Mesothelial cell of epicardium (in vitro differentiated cells): ENCODE results near the gene TMEM238. TPM values are rescaled to one million over a fixed set of nuclear protein-coding genes. Genes with fewer than 3 reads are reported as not detected.

Experiments
- DNase-seq, 2 experiments: peaks; one replicate each; pipeline ENCODE4 v3.0.0; 2021; ENCODE audit warnings: low spot score in 2 of 2; ENCODE audit not compliant: unreplicated experiment in 2 of 2
- H3K27ac Mint-ChIP-seq: 2 replicates; pipeline ENCODE4 v1.8.0; 2021; ENCODE audit warnings: mixed read lengths
- H3K27me3 Mint-ChIP-seq: 2 replicates; pipeline ENCODE4 v1.8.0; 2021; ENCODE audit warnings: low read depth, mixed read lengths
- H3K36me3 Mint-ChIP-seq: 2 replicates; pipeline ENCODE4 v1.8.0; 2021; ENCODE audit warnings: mixed read lengths
- H3K4me1 Mint-ChIP-seq: 2 replicates; pipeline ENCODE4 v1.8.0; 2021; ENCODE audit warnings: mixed read lengths
- H3K4me3 Mint-ChIP-seq: 2 replicates; pipeline ENCODE4 v1.8.0; 2021; ENCODE audit warnings: mild to moderate bottlenecking, moderate library complexity, mixed read lengths
- H3K9me3 Mint-ChIP-seq: 2 replicates; pipeline ENCODE4 v1.8.0; 2021; ENCODE audit warnings: mixed read lengths
- total RNA-seq: library from RNA; stranded (reverse); gene quantifications from 3 replicates; pipeline ENCODE4 v1.2.1, GENCODE V29; 2021
- TF ChIP-seq, protein P1 (sequence below): fragments of 200-600 bp; sonication (generic); IDR thresholded peaks from one replicate; pipeline ENCODE4 v1.5.0; 2021; ENCODE audit warnings: antibody characterized with exemption; ENCODE audit not compliant: unreplicated experiment

The TMEM238 gene
- total RNA-seq, 1 donor from 2014 or later, result 2.3 TPM

DNA sequence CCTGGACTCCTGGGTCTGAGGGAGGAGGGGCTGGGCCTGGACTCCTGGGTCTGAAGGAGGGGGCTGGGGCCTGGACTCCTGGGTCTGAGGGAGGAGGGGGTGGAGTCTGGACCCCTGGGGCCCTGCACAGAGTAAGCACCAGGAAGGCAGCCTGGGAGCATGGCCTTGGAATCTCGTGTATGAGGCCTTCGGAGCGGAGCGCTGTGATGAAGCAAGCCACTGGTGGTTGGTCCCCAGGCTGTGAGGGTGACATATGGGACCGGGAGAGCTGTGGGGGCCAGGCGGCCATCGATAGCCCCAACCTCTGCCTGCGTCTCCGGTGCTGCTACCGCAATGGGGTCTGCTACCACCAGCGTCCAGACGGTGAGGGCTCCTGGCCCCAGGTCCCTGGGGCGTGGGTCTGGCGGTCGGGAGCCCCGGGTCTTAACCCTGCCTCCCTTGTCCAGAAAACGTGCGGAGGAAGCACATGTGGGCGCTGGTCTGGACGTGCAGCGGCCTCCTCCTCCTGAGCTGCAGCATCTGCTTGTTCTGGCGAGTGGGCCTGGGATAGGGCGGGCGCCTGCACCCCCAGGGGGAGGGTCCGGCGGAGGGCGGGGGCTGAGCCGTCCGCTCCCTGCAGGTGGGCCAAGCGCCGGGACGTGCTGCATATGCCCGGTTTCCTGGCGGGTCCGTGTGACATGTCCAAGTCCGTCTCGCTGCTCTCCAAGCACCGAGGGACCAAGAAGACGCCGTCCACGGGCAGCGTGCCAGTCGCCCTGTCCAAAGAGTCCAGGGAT is 6.5 kb downstream of the TMEM238 start:
- TF ChIP-seq, protein P1, sequence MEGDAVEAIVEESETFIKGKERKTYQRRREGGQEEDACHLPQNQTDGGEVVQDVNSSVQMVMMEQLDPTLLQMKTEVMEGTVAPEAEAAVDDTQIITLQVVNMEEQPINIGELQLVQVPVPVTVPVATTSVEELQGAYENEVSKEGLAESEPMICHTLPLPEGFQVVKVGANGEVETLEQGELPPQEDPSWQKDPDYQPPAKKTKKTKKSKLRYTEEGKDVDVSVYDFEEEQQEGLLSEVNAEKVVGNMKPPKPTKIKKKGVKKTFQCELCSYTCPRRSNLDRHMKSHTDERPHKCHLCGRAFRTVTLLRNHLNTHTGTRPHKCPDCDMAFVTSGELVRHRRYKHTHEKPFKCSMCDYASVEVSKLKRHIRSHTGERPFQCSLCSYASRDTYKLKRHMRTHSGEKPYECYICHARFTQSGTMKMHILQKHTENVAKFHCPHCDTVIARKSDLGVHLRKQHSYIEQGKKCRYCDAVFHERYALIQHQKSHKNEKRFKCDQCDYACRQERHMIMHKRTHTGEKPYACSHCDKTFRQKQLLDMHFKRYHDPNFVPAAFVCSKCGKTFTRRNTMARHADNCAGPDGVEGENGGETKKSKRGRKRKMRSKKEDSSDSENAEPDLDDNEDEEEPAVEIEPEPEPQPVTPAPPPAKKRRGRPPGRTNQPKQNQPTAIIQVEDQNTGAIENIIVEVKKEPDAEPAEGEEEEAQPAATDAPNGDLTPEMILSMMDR, result no peak
- Mint-ChIP-seq H3K36me3 (no peaks in the 10 kb centered on the region), H3K9me3 (no peaks in the 10 kb centered on the region), H3K27ac (no peak overlapping the region), H3K4me3 (no peak overlapping the region), H3K27me3 (peaks cover 28% of the 10 kb centered on the region), H3K4me1 (peaks cover 30% of the 10 kb centered on the region)
- DNase-seq, result no peak

DNA sequence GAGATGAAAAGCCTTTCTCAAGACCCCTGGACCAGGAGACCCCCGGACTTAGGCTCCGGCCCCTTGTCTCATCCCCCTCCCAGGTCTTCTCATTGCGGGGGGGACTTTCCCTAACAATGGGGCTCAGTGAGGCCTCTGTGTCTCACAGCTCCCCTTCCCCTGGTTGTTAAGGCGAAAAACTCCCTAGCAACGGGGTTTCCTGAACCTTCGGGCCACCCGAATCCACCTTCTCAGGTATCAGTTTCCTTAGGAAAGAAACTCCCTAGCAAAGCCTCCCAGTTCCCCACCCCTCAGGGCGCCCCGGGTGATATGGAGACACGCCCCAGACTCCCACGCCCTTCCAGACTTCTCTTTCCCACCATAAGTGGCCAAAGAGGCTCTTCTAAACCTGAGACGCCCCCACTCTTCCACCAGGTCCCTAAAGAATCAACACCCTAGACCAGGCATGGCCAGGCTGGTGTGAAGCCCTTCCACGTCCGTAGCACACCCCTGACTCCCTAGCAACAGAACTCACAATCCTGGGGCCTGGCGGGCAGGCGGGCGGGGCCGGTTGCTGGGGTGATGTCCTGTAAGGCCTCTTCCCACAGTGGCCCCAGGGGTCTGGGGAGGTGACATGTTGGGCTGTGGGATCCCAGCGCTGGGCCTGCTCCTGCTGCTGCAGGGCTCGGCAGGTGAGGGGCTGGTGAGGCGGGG is 7.7 kb downstream of the TMEM238 start, which contains the start of gene TMEM190:
Gene TMEM190, plus strand, starts transcription at position 586 of the 693 bp plus-strand sequence. Its CDS starts 28 bp downstream, at position 614.
- peaks cover 35% of the 10 kb centered on the region for H3K4me1 Mint-ChIP-seq
- H3K9me3 Mint-ChIP-seq, result no peaks in the 10 kb centered on the region
- H3K4me3 Mint-ChIP-seq, result peak within 1 kb of the TSS; percentile 39
- peak within 1 kb of the TSS; percentile 86 for H3K27ac Mint-ChIP-seq
- no peaks in the 10 kb centered on the region for H3K36me3 Mint-ChIP-seq
- TF ChIP-seq, protein P1, result no peak
- H3K27me3 Mint-ChIP-seq, result peaks cover 39% of the 10 kb centered on the region
- no peak for DNase-seq

DNA sequence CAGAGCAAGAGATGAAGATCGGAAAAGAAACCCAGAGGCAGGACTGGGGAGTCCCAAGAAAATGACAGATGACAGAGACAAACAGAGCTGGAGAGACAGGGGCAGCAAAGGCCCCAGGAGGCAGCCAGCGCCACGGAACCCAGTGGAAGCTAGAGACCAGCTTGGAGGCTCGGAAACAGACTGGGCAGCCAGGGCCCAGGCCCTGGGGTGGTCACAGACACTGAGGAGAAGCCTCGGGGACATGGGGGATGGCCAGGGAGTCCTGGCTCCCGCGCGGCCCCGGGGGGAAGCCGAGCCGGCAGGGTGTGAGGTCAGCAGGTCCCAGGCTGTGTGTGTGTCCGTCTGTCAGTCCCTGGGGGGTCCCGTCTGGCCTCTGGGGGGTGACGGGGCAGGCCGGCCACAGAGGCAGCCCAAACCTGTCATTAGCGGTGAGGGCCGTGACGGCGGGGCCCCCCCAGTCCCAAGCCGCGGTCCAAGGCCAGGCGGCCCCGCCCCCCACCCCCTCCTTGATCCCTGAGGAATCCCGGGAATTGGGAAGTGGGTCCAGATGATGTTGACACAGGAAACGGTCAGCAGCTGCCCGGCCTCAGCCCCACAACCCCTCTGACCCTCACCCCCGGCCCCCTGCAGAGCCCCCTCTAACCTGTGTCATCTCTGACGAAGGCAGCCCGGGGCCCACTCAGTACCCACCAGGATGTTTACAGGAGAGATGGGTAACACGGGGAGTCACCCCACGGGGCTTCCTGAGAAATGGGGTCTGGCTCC is 9.9 kb downstream of the TMEM238 start:
- no peak for DNase-seq
- Mint-ChIP-seq H3K27ac (peak overlapping the region; percentile 45), H3K27me3 (peaks cover 54% of the 10 kb centered on the region), H3K9me3 (no peaks in the 10 kb centered on the region), H3K36me3 (no peaks in the 10 kb centered on the region), H3K4me1 (peaks cover 46% of the 10 kb centered on the region), H3K4me3 (peak overlapping the region; percentile 33)
- TF ChIP-seq, protein P1, result no peak

DNA sequence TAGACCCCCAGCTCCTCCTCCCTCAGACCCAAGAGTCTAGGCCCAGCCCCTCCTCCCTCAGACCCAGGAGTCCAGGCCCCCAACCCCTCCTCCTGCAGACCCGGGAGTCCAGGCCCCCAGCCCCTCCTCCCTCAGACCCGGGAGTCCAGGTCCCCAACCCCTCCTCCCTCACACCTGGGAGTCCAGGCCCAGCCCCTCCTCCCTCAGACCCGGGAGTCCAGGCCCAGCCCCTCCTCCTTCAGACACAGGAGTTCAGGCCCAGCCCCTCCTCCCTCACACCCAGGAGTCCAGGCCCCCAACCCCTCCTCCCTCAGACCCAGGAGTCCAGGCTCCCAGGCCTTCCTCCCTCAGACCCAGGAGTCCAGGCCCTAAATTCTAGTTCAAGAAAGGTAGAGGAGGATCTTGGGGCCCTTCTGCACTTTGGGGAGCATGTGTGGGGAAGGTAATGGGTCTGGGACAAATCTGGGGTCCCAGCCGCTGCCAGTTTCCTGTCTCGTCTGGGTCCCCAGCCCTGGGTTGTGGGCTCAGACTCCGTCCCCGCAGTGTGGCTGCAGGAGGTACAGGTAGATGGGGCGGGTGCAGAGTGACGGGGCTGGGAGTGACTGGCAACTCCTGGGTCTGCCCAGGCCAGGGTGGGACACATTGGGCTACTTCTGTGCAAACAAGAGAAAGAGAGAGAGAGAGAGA is 10.6 kb downstream of the TMEM238 start:
- H3K4me1 Mint-ChIP-seq, result peaks cover 51% of the 10 kb centered on the region

More for the DNA sequence above, 10.6 kb downstream of the TMEM238 start:
- no peaks in the 10 kb centered on the region for H3K9me3 Mint-ChIP-seq
- peaks cover 56% of the 10 kb centered on the region for H3K27me3 Mint-ChIP-seq
- H3K4me3 Mint-ChIP-seq, result peak overlapping the region; percentile 33
- DNase-seq, result no peak
- TF ChIP-seq, protein P1, result no peak
- peak overlapping the region; percentile 45 for H3K27ac Mint-ChIP-seq
- H3K36me3 Mint-ChIP-seq, result no peaks in the 10 kb centered on the region
